Liver (tissue), 9 donors: ENCODE results near the gene PGRMC1. TPM values are rescaled to one million over a fixed set of nuclear protein-coding genes. Genes with fewer than 3 reads are reported as not detected.

Source experiments
- DNase-seq: peaks from one replicate; pipeline ENCODE4 v3.0.0-alpha.2; 2017; ENCODE audit warnings: low spot score
- H3K27ac ChIP-seq, 2 donors: one replicate each; pipeline ENCODE4 v1.7.0; 2013; ENCODE audit warnings: inconsistent platforms in 2 of 2, low read length in 2 of 2, control low read depth in 1 of 2, low read depth in 1 of 2, mild to moderate bottlenecking in 1 of 2
- H3K27me3 ChIP-seq, 4 donors: one replicate each; pipeline versions ENCODE4 v1.6.1 to v1.7.0; 2013; ENCODE audit warnings: low read length in 3 of 4, inconsistent platforms in 1 of 4, mild to moderate bottlenecking in 1 of 4, moderate library complexity in 1 of 4; ENCODE audit not compliant: control insufficient read depth in 4 of 4, insufficient read depth in 4 of 4
- H3K36me3 ChIP-seq, 4 donors: one replicate each; pipeline versions ENCODE4 v1.6.1 to v1.7.0; 2013; ENCODE audit warnings: low read length in 3 of 4, mild to moderate bottlenecking in 3 of 4, low read depth in 1 of 4, moderate library complexity in 1 of 4; ENCODE audit not compliant: control insufficient read depth in 4 of 4, insufficient read depth in 3 of 4
- H3K4me1 ChIP-seq, 4 donors: one replicate each; pipeline versions ENCODE4 v1.6.1 to v1.7.0; 2013; ENCODE audit warnings: low read length in 3 of 4, mild to moderate bottlenecking in 3 of 4, moderate library complexity in 1 of 4; ENCODE audit not compliant: control insufficient read depth in 4 of 4, insufficient read depth in 4 of 4
- H3K4me3 ChIP-seq, 3 donors: one replicate each; pipeline versions ENCODE4 v1.6.1 to v1.7.0; 2013; ENCODE audit warnings: low read length in 3 of 3, control low read depth in 1 of 3, low read depth in 1 of 3, mild to moderate bottlenecking in 1 of 3
- H3K9ac ChIP-seq, 2 donors: one replicate each; pipeline ENCODE4 v1.7.0; 2013; ENCODE audit warnings: low read length in 2 of 2, mild to moderate bottlenecking in 2 of 2, moderate library complexity in 2 of 2, control low read depth in 1 of 2, low read depth in 1 of 2
- H3K9me3 ChIP-seq, 4 donors: one replicate each; pipeline versions ENCODE4 v1.6.1 to v1.7.0; 2013; ENCODE audit warnings: low read length in 3 of 4; ENCODE audit not compliant: control insufficient read depth in 4 of 4
- FOXA2 ChIP-seq: IDR thresholded peaks from 2 replicates; pipeline ENCODE4 v1.6.1; 2016; ENCODE audit warnings: antibody characterized with exemption
- HNF4A ChIP-seq, 2 donors: conservative IDR thresholded peaks; 2 replicates each; pipeline ENCODE4 v1.6.1; 2016; ENCODE audit warnings: antibody characterized with exemption in 2 of 2, mild to moderate bottlenecking in 2 of 2
- HNF4G ChIP-seq: IDR thresholded peaks from 2 replicates; pipeline ENCODE4 v1.6.1; 2016; ENCODE audit warnings: antibody characterized with exemption
- JUND ChIP-seq, 2 donors: IDR thresholded peaks; 2 replicates each; pipeline ENCODE4 v1.6.1; 2016; ENCODE audit warnings: antibody characterized with exemption in 2 of 2
- RXRA ChIP-seq, 2 donors: IDR thresholded peaks; 2 replicates each; pipeline ENCODE4 v1.6.1; 2017 to 2018; ENCODE audit warnings: antibody characterized with exemption in 2 of 2, mild to moderate bottlenecking in 1 of 2
- SP1 ChIP-seq: IDR thresholded peaks from 2 replicates; pipeline ENCODE4 v1.6.1; 2018; ENCODE audit warnings: antibody characterized with exemption, mild to moderate bottlenecking
- TAF1 ChIP-seq: conservative IDR thresholded peaks from 2 replicates; pipeline ENCODE4 v1.6.1; 2016; ENCODE audit warnings: antibody characterized with exemption, mild to moderate bottlenecking
- YY1 ChIP-seq: IDR thresholded peaks from 2 replicates; pipeline ENCODE4 v1.6.1; 2016; ENCODE audit warnings: antibody characterized with exemption, mild to moderate bottlenecking
- WGBS: extraction: QIAGEN DNeasy Blood & Tissue Kit; methylation state at CpG from one replicate; pipeline ENCODE4 v1.1.7; 2013; 5-methylcytosine and 5-hydroxymethylcytosine counted together
- polyA plus RNA-seq, 2 donors: library from polyadenylated mRNA; stranded (reverse) in 1 of 2; unstranded in 1 of 2; fragments of 200-250 nt in 1 of 2; fragments of >200 nt in 1 of 2; fragmentation: Nextera tagmentation in 1 of 2; extraction: Ambion mirVana in 1 of 2; gene quantifications; one replicate each; pipeline versions ENCODE4 v1.2.1 to v1.2.3, GENCODE V29; 2013 to 2015
- total RNA-seq, 2 donors: library from RNA; depleted of rRNA; stranded (reverse); fragments of >200 nt; gene quantifications; one replicate each; pipeline ENCODE4 v1.2.3, GENCODE V29; 2014
- TF ChIP-seq, protein P1 (sequence below): IDR thresholded peaks from 2 replicates; pipeline ENCODE4 v1.6.1; 2016; ENCODE audit warnings: antibody characterized with exemption
- TF ChIP-seq, protein P2 (sequence below): fragments of 150-350 bp; IDR thresholded peaks from 2 replicates; pipeline ENCODE4 v1.5.1; 2017; ENCODE audit warnings: improper control_type of control experiment, low read depth, low read length; ENCODE audit not compliant: missing input control
- TF ChIP-seq, protein P3 (sequence below): IDR thresholded peaks from 2 replicates; pipeline ENCODE4 v1.6.1; 2016; ENCODE audit warnings: antibody characterized with exemption, mild to moderate bottlenecking
- TF ChIP-seq, protein P4 (sequence below): IDR thresholded peaks from 2 replicates; pipeline ENCODE4 v1.6.1; 2016; ENCODE audit warnings: antibody characterized with exemption
- donor health status: healthy.
- donor health status: healthy.
- donor health status: healthy.
- donor health status: healthy.
- donor health status: healthy.

PGRMC1 gene
- total and polyA plus RNA-seq, 4 donors = 180 to 346 (median 290) TPM

DNA sequence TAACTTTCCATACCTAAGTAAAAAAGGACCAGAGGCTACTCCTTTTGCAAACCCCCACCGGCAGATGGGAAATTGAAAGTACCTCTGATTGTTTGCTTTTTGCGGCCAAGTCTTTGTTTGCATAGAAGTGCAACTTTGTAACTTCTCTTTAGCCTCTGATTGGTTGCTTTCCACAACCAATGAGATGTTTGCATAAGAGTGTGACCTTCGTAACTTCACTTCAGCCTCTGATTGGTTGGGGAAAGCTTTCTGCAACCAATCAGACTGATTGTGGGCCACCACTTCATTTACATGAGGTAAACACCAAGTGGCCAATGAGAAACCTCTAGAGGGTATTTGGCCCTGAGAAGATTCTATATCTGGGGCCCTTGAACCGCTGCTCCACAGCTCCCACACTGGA lies 48.8 kb upstream of the PGRMC1 start:
- Histone ChIP-seq H3K36me3 (no peaks in the 10 kb centered on the region), H3K4me3 (peak overlapping the region in 1 of 3 donors; percentile 33), H3K27ac (peak overlapping the region in 1 of 2 donors; percentile 50), H3K4me1 (peaks cover 0 to 10% (median 3%) of the 10 kb centered on the region in 4 donors), H3K9ac (no peak overlapping the region), H3K27me3 (no peaks in the 10 kb centered on the region), H3K9me3 (no peaks in the 10 kb centered on the region)
- 33% methylated on average over 4 of the region's 4 CpGs for WGBS
- TF ChIP-seq, protein P1, sequence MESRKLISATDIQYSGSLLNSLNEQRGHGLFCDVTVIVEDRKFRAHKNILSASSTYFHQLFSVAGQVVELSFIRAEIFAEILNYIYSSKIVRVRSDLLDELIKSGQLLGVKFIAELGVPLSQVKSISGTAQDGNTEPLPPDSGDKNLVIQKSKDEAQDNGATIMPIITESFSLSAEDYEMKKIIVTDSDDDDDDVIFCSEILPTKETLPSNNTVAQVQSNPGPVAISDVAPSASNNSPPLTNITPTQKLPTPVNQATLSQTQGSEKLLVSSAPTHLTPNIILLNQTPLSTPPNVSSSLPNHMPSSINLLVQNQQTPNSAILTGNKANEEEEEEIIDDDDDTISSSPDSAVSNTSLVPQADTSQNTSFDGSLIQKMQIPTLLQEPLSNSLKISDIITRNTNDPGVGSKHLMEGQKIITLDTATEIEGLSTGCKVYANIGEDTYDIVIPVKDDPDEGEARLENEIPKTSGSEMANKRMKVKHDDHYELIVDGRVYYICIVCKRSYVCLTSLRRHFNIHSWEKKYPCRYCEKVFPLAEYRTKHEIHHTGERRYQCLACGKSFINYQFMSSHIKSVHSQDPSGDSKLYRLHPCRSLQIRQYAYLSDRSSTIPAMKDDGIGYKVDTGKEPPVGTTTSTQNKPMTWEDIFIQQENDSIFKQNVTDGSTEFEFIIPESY = no peak
- TF ChIP-seq, protein P2, sequence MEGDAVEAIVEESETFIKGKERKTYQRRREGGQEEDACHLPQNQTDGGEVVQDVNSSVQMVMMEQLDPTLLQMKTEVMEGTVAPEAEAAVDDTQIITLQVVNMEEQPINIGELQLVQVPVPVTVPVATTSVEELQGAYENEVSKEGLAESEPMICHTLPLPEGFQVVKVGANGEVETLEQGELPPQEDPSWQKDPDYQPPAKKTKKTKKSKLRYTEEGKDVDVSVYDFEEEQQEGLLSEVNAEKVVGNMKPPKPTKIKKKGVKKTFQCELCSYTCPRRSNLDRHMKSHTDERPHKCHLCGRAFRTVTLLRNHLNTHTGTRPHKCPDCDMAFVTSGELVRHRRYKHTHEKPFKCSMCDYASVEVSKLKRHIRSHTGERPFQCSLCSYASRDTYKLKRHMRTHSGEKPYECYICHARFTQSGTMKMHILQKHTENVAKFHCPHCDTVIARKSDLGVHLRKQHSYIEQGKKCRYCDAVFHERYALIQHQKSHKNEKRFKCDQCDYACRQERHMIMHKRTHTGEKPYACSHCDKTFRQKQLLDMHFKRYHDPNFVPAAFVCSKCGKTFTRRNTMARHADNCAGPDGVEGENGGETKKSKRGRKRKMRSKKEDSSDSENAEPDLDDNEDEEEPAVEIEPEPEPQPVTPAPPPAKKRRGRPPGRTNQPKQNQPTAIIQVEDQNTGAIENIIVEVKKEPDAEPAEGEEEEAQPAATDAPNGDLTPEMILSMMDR = no peak
- TF ChIP-seq JUND (IDR thresholded peaks at IDR 0.05) = peak in 1 of 2 donors; percentile 29
- TF ChIP-seq, protein P3, sequence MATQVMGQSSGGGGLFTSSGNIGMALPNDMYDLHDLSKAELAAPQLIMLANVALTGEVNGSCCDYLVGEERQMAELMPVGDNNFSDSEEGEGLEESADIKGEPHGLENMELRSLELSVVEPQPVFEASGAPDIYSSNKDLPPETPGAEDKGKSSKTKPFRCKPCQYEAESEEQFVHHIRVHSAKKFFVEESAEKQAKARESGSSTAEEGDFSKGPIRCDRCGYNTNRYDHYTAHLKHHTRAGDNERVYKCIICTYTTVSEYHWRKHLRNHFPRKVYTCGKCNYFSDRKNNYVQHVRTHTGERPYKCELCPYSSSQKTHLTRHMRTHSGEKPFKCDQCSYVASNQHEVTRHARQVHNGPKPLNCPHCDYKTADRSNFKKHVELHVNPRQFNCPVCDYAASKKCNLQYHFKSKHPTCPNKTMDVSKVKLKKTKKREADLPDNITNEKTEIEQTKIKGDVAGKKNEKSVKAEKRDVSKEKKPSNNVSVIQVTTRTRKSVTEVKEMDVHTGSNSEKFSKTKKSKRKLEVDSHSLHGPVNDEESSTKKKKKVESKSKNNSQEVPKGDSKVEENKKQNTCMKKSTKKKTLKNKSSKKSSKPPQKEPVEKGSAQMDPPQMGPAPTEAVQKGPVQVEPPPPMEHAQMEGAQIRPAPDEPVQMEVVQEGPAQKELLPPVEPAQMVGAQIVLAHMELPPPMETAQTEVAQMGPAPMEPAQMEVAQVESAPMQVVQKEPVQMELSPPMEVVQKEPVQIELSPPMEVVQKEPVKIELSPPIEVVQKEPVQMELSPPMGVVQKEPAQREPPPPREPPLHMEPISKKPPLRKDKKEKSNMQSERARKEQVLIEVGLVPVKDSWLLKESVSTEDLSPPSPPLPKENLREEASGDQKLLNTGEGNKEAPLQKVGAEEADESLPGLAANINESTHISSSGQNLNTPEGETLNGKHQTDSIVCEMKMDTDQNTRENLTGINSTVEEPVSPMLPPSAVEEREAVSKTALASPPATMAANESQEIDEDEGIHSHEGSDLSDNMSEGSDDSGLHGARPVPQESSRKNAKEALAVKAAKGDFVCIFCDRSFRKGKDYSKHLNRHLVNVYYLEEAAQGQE = no peak
- TF ChIP-seq HNF4G = no peak
- TF ChIP-seq, protein P4, sequence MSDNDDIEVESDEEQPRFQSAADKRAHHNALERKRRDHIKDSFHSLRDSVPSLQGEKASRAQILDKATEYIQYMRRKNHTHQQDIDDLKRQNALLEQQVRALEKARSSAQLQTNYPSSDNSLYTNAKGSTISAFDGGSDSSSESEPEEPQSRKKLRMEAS = no peak
- peak; percentile 69 for TF ChIP-seq FOXA2
- peak; percentile 89 for TF ChIP-seq SP1
- peak; percentile 47 to 59 for TF ChIP-seq HNF4A (conservative IDR thresholded peaks at IDR 0.05)
- no peak for TF ChIP-seq RXRA (IDR thresholded peaks at IDR 0.05)
- peak; percentile 29 for TF ChIP-seq TAF1
- no peak for DNase-seq

DNA sequence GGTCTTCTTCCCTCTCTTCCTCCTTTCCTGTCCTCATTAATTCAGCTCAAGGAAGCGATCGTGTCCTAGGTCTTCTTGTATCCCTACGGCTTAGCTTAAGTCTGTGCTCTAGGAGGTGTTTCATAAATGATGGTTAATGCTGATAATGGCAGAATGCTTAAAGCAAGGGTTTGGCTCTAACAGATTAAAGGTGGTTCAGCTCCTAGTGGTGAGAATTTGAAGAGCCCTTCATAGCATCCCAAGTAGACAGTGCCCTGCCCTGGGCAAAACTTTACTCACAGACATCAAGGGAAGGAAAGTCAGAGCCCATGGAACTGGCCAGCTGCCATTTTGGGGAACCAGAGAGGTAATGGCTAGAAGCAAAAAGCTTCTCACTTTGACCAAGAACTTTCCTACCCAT lies 47.0 kb upstream of the PGRMC1 start:
- no peaks in the 10 kb centered on the region for H3K27me3 ChIP-seq
- H3K36me3 ChIP-seq = no peaks in the 10 kb centered on the region
- no peak for DNase-seq
- TF ChIP-seq FOXA2 = no peak
- TF ChIP-seq YY1 = no peak
- TF ChIP-seq, protein P4 = no peak
- no peak overlapping the region for H3K9ac ChIP-seq
- peaks cover 0 to 10% (median 3%) of the 10 kb centered on the region in 4 donors for H3K4me1 ChIP-seq
- no peaks in the 10 kb centered on the region for H3K9me3 ChIP-seq
- H3K4me3 ChIP-seq = no peak overlapping the region
- WGBS = 99% methylated on average over 3 of the region's 3 CpGs
- no peak overlapping the region for H3K27ac ChIP-seq
